ENCODE results near the gene CNTNAP5. TPM values are rescaled to one million over a fixed set of nuclear protein-coding genes. Genes with fewer than 3 reads are reported as not detected.

The CNTNAP5 gene
- polyA plus RNA-seq, 1 donor, result 2.2 TPM

- no peaks in the 10 kb centered on the region for H3K36me3 ChIP-seq (ENCODE audit: control insufficient read depth, insufficient read depth, low read length)
- no peaks in the 10 kb centered on the region for H3K4me1 ChIP-seq (ENCODE audit: control insufficient read depth, insufficient read depth, low read length)
- no peak overlapping the region for H3K27ac ChIP-seq (ENCODE audit: low read length)
- no peak for DNase-seq
- H3K9me3 ChIP-seq (ENCODE audit: control insufficient read depth, low read depth, low read length), result no peaks in the 10 kb centered on the region
- no peaks in the 10 kb centered on the region for H3K27me3 ChIP-seq (ENCODE audit: control insufficient read depth, insufficient read depth, low read length)
- no peak overlapping the region for H3K4me3 ChIP-seq (ENCODE audit: low read length)
Measured at GRCh38 chr2:124180635-124181034, 155.5 kb downstream of the CNTNAP5 start.

DNA sequence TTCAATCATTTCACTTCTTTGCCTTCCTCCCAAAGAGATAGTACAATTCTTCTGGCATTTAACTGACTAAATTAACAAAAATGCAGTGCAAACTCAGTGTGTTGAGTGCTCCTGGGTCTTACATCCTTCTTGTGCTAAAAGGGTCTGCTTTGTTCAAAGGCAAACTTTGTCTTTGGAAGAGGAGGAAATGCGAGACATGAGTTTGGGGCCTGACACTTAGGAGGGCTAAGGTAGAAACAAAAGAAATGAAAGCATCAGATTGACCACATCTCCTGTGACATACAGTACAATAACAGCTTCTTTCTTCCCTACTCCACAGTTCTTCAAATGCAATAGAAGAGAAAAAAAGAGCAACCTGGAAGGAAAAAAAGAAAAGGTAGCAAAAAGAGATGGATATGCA lies 161.7 kb downstream of the CNTNAP5 start:
- H3K9me3 ChIP-seq (ENCODE audit: control insufficient read depth, low read depth, low read length), result no peaks in the 10 kb centered on the region
- no peak overlapping the region for H3K27ac ChIP-seq (ENCODE audit: low read length)
- H3K4me1 ChIP-seq (ENCODE audit: control insufficient read depth, insufficient read depth, low read length), result no peaks in the 10 kb centered on the region
- H3K4me3 ChIP-seq (ENCODE audit: low read length), result no peak overlapping the region
- H3K36me3 ChIP-seq (ENCODE audit: control insufficient read depth, insufficient read depth, low read length), result no peaks in the 10 kb centered on the region
- no peaks in the 10 kb centered on the region for H3K27me3 ChIP-seq (ENCODE audit: control insufficient read depth, insufficient read depth, low read length)
- DNase-seq, result no peak
- no CpG with 5 or more reads among the region's 1 CpG for WGBS (ENCODE audit: insufficient coverage, low lambda C conversion rate)

DNA sequence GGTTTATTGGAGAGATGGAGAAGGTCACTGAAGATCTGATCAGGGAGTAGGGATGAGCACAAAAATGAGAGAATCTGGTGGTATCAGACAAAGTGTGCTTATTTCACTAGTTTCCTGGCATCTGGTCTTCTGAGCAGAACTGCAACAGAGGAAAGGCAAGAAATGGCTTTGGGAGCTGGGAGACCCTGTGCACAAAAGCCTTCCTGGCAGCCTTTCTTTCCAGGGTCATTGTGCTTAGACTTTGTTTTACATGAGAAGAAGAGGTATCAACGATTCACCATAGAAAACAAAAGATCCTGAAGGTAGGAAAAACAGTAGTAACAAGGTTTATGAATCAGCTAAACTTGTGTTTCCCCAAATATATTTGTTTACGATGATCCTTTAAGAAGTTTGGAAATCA lies 162.9 kb downstream of the CNTNAP5 start:
- Histone ChIP-seq H3K27me3 (ENCODE audit: control insufficient read depth, insufficient read depth, low read length) (no peaks in the 10 kb centered on the region), H3K4me3 (ENCODE audit: low read length) (no peak overlapping the region), H3K4me1 (ENCODE audit: control insufficient read depth, insufficient read depth, low read length) (no peaks in the 10 kb centered on the region), H3K36me3 (ENCODE audit: control insufficient read depth, insufficient read depth, low read length) (no peaks in the 10 kb centered on the region), H3K9me3 (ENCODE audit: control insufficient read depth, low read depth, low read length) (no peaks in the 10 kb centered on the region), H3K27ac (ENCODE audit: low read length) (no peak overlapping the region)
- no peak for DNase-seq
- WGBS (ENCODE audit: insufficient coverage, low lambda C conversion rate), result no CpG with 5 or more reads among the region's 2 CpGs

- H3K36me3 ChIP-seq (ENCODE audit: control insufficient read depth, insufficient read depth, low read length), result no peaks in the 10 kb centered on the region
- no peak for DNase-seq
- 80% methylated on average over 1 of the region's 4 CpGs for WGBS (ENCODE audit: insufficient coverage, low lambda C conversion rate)
- no peaks in the 10 kb centered on the region for H3K9me3 ChIP-seq (ENCODE audit: control insufficient read depth, low read depth, low read length)
- no peak overlapping the region for H3K4me3 ChIP-seq (ENCODE audit: low read length)
- H3K27me3 ChIP-seq (ENCODE audit: control insufficient read depth, insufficient read depth, low read length), result no peaks in the 10 kb centered on the region
- H3K4me1 ChIP-seq (ENCODE audit: control insufficient read depth, insufficient read depth, low read length), result no peaks in the 10 kb centered on the region
- no peak overlapping the region for H3K27ac ChIP-seq (ENCODE audit: low read length)
Measured at GRCh38 chr2:124193706-124194105, 168.6 kb downstream of the CNTNAP5 start.

DNA sequence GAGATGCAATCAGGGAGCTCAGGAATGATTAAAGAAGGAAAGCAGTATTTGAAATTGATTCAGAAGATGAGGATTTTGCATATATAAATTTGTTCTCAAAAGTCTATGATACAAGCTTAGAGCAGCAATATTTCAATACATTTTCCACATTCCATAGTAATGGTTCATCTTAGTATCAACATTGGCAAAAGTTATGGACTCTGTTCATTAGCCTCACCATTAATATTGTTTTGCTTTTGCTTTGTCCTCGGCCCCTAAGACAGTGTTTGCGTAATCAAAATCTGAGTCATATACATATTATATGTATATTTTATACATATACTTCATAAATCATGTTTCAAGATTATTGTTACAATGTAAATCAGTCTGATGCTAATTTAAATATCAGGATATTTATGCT lies 176.6 kb downstream of the CNTNAP5 start:
- Histone ChIP-seq H3K4me3 (ENCODE audit: low read length) (no peak overlapping the region), H3K9me3 (ENCODE audit: control insufficient read depth, low read depth, low read length) (no peaks in the 10 kb centered on the region), H3K4me1 (ENCODE audit: control insufficient read depth, insufficient read depth, low read length) (no peaks in the 10 kb centered on the region), H3K27ac (ENCODE audit: low read length) (no peak overlapping the region), H3K36me3 (ENCODE audit: control insufficient read depth, insufficient read depth, low read length) (no peaks in the 10 kb centered on the region), H3K27me3 (ENCODE audit: control insufficient read depth, insufficient read depth, low read length) (no peaks in the 10 kb centered on the region)
- WGBS (ENCODE audit: insufficient coverage, low lambda C conversion rate), result 100% methylated on average over 2 of the region's 2 CpGs
- no peak for DNase-seq

- WGBS (ENCODE audit: insufficient coverage, low lambda C conversion rate), result 100% methylated on average over 1 of the region's 4 CpGs
- H3K9me3 ChIP-seq (ENCODE audit: control insufficient read depth, low read depth, low read length), result no peaks in the 10 kb centered on the region
- H3K4me3 ChIP-seq (ENCODE audit: low read length), result no peak overlapping the region
- no peak overlapping the region for H3K27ac ChIP-seq (ENCODE audit: low read length)
- no peaks in the 10 kb centered on the region for H3K27me3 ChIP-seq (ENCODE audit: control insufficient read depth, insufficient read depth, low read length)
- no peaks in the 10 kb centered on the region for H3K36me3 ChIP-seq (ENCODE audit: control insufficient read depth, insufficient read depth, low read length)
- no peaks in the 10 kb centered on the region for H3K4me1 ChIP-seq (ENCODE audit: control insufficient read depth, insufficient read depth, low read length)
- no peak for DNase-seq
Measured at GRCh38 chr2:124209441-124209840, 184.4 kb downstream of the CNTNAP5 start.

DNA sequence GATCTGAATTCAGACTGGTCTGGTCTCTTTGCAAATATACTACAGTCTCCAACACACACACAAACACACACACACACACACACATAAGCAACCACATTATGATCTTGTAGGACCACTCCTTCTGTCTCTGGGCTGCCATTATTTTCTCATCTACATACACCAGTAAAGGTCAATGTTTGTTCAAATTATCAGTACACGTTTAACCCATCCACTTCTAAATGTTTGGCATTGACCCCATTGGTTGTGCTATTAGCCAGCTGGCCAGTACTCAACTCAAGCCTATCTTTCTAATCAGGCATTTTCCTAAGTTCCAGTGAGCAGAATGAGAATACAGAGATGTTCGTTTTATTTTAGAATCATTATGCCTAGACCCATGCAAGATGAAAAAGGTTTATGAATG lies 186.4 kb downstream of the CNTNAP5 start:
- Histone ChIP-seq H3K27me3 (ENCODE audit: control insufficient read depth, insufficient read depth, low read length) (no peaks in the 10 kb centered on the region), H3K4me3 (ENCODE audit: low read length) (no peak overlapping the region), H3K9me3 (ENCODE audit: control insufficient read depth, low read depth, low read length) (no peaks in the 10 kb centered on the region), H3K27ac (ENCODE audit: low read length) (no peak overlapping the region), H3K36me3 (ENCODE audit: control insufficient read depth, insufficient read depth, low read length) (no peaks in the 10 kb centered on the region), H3K4me1 (ENCODE audit: control insufficient read depth, insufficient read depth, low read length) (no peaks in the 10 kb centered on the region)
- DNase-seq, result no peak
- WGBS (ENCODE audit: insufficient coverage, low lambda C conversion rate), result no CpG with 5 or more reads among the region's 2 CpGs

GRCh38 chr2:124213977-124214587 lies 189.0 kb downstream of the CNTNAP5 start:
- H3K4me3 ChIP-seq (ENCODE audit: low read length), result no peak overlapping the region
- H3K27me3 ChIP-seq (ENCODE audit: control insufficient read depth, insufficient read depth, low read length), result no peaks in the 10 kb centered on the region
- H3K36me3 ChIP-seq (ENCODE audit: control insufficient read depth, insufficient read depth, low read length), result no peaks in the 10 kb centered on the region
- H3K27ac ChIP-seq (ENCODE audit: low read length), result no peak overlapping the region
- no peak for DNase-seq
- WGBS (ENCODE audit: insufficient coverage, low lambda C conversion rate), result 89% methylated on average over 2 of the region's 7 CpGs
- H3K9me3 ChIP-seq (ENCODE audit: control insufficient read depth, low read depth, low read length), result no peaks in the 10 kb centered on the region
- H3K4me1 ChIP-seq (ENCODE audit: control insufficient read depth, insufficient read depth, low read length), result no peaks in the 10 kb centered on the region

DNA sequence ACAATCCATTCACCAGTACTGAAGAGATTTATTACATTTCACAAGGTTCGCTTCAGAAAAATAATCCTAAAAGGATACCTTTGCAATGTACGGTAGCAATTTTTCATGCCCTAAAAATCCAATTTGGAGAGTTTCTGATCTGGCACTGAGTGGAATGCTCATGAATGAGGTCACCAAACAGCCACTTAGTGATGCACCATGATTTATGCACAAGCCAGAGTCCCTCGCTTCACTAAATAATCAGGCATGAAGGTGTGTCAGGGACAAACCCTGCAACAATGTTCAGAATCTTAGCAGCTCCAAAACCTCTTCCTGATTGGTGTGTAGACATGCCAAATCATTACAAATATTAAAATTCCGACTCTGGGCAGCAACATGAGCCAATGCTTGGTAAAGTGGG lies 221.1 kb downstream of the CNTNAP5 start:
- WGBS (ENCODE audit: insufficient coverage, low lambda C conversion rate), result 100% methylated on average over 2 of the region's 4 CpGs
- Histone ChIP-seq H3K9me3 (ENCODE audit: control insufficient read depth, low read depth, low read length) (no peaks in the 10 kb centered on the region), H3K27me3 (ENCODE audit: control insufficient read depth, insufficient read depth, low read length) (no peaks in the 10 kb centered on the region), H3K4me1 (ENCODE audit: control insufficient read depth, insufficient read depth, low read length) (no peaks in the 10 kb centered on the region), H3K27ac (ENCODE audit: low read length) (no peak overlapping the region), H3K4me3 (ENCODE audit: low read length) (no peak overlapping the region), H3K36me3 (ENCODE audit: control insufficient read depth, insufficient read depth, low read length) (no peaks in the 10 kb centered on the region)
- DNase-seq, result no peak

GRCh38 chr2:124248386-124248785 lies 223.3 kb downstream of the CNTNAP5 start:
- H3K27ac ChIP-seq (ENCODE audit: low read length), result no peak overlapping the region
- no peak overlapping the region for H3K4me3 ChIP-seq (ENCODE audit: low read length)
- H3K9me3 ChIP-seq (ENCODE audit: control insufficient read depth, low read depth, low read length), result no peaks in the 10 kb centered on the region
- DNase-seq, result no peak
- H3K27me3 ChIP-seq (ENCODE audit: control insufficient read depth, insufficient read depth, low read length), result no peaks in the 10 kb centered on the region
- H3K36me3 ChIP-seq (ENCODE audit: control insufficient read depth, insufficient read depth, low read length), result no peaks in the 10 kb centered on the region
- no peaks in the 10 kb centered on the region for H3K4me1 ChIP-seq (ENCODE audit: control insufficient read depth, insufficient read depth, low read length)

- H3K9me3 ChIP-seq (ENCODE audit: control insufficient read depth, low read depth, low read length), result no peaks in the 10 kb centered on the region
- no peaks in the 10 kb centered on the region for H3K27me3 ChIP-seq (ENCODE audit: control insufficient read depth, insufficient read depth, low read length)
- H3K36me3 ChIP-seq (ENCODE audit: control insufficient read depth, insufficient read depth, low read length), result no peaks in the 10 kb centered on the region
- no peak for DNase-seq
- H3K4me1 ChIP-seq (ENCODE audit: control insufficient read depth, insufficient read depth, low read length), result no peaks in the 10 kb centered on the region
- no peak overlapping the region for H3K27ac ChIP-seq (ENCODE audit: low read length)
- WGBS (ENCODE audit: insufficient coverage, low lambda C conversion rate), result no CpG with 5 or more reads among the region's 2 CpGs
- no peak overlapping the region for H3K4me3 ChIP-seq (ENCODE audit: low read length)
Measured at GRCh38 chr2:124250433-124250832, 225.3 kb downstream of the CNTNAP5 start.
